ENCODE results near the gene NTRK3.

Gene NTRK3

DNA sequence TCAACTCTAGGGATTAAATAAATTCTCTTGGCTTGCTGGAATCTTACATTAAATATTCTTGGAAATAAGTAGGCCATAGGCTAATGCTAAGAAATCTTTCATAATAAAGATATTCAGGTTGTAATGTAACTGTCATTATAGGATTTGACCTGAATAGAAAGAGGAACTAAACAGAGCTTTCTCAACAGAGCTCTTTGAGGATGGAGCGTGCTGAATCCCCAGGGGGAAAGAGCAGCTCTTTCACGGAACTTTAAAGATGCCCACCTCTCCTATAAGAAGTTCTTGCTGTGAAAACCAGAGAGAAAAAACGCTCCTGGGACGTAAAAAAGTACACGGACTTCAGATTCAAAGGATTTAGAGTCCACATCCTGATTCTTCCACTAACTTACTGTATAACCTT is 77.9 kb downstream of the NTRK3 start:
- DNase-seq (ENCODE audit: low read depth) = no peak

DNA sequence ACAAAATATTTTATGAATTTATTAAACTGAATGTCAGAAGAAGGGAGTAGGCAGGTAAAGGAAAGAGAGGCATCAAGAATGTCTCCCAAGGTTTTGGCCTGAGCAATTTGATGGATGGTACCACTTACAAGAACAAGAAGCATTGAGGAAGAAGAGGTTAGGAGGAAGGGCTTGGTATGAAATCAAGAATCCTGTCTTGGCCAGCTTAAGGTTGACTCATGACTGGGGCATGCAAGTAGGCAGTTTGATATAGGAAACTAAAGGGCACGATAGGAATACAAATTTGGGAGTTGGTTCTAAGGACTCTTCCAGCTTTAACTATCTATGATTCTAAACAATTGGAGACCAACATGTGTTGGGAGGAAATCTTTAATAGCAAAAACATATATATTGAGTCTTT is 79.1 kb downstream of the NTRK3 start:
- DNase-seq (ENCODE audit: low read depth) = no peak

DNA sequence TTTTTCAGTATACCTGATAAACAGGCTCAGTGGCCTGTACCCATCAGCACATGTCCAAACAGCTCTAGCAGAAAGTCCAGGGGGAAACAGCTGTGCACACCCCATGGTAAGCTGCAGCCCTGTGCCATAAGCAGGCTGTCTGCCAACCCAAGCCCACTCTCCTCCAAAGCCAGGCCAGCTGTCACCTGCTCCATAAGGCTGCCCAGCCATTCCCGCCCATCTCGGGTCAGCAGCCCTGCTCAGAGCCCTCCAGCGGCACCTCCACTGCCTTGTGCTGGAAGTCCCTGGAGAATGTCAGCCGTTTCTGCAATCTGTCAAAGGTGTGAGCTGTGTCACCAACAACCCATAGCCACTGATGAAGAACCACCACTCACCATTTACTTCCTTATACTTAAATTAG is 82.0 kb downstream of the NTRK3 start:
- no peak for DNase-seq (ENCODE audit: low read depth)

DNA sequence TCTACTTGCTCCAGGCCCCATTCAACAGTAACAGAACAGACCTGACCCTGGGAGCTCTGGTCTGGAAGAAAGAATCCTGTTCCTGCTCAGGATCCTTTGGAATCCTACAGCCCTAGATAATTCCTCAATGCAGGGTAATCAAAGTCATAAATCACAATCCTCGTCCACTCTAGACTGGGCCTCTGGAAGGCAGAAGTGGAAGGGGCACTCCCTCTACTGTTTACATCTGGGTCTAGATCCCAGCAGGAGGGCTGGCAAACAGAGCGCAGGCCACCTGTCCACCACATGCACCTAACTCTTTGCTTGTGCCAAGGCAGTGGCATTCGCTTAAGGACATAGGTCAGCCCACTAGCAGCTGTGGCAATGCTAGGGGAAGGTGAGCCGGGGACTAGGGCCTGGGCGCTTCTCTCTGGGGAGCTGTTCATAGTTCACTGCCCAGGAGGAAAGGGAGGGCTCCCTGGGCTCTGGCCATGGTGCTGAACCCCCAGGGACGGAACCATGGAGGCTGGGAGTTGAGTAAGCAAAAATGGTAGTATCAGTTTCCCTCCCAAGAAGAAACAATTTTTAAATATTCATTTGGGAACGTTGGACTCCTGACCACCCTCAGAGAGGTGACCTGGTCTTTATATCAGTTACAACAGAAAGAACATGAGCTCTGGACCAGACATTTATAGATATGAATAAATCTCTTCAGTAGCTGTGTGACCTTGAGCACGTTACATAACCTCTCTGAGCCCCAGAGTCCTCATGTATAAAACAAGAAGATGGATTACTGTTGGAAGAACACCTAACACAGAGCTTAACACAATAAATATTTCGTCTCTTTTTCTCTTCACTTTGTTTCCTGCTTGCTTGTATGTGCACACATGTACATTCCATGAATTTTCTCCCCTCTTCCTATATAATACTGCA is 90.2 kb downstream of the NTRK3 start:
- DNase-seq (ENCODE audit: low read depth) = peak; percentile 7

DNA sequence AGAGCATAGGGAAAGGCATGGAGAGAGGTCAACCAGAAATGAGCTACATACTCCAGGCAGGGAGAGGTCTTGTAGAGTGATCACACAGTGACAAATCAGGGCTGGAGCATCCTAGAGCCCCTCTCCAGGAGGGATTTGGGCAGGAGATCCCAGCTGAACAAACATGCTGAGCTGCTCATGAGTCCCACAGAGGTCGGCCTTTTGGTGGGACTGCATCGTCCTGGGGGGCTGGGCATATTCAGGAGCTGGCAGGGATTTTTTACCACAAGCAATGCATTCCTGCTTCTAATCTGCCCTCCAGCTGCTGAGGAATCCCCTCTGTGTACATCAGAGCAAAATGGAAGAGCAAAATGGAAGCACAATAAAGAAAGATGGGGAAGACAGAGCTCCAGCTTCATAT is 94.9 kb downstream of the NTRK3 start:
- no peak for DNase-seq (ENCODE audit: low read depth)

DNA sequence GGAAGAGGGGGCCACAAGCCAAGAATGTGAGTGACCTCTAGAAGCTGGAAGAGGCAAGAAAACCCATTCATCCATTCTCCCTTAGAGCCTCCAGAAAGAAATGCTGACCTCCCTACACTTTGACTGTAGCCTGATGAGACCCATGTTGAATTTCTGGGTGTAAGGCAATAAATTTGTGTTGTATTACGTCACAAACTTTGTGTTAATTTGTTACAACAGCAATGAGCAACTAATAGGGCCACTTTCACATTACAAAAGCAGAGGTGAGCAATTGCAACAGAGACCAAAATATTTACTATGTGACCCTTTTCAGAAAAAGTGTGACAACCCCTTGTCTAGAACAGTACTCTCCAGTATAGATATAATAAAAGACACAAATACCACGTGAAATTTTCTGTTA is 101.2 kb downstream of the NTRK3 start:
- no peak for DNase-seq (ENCODE audit: low read depth)

DNA sequence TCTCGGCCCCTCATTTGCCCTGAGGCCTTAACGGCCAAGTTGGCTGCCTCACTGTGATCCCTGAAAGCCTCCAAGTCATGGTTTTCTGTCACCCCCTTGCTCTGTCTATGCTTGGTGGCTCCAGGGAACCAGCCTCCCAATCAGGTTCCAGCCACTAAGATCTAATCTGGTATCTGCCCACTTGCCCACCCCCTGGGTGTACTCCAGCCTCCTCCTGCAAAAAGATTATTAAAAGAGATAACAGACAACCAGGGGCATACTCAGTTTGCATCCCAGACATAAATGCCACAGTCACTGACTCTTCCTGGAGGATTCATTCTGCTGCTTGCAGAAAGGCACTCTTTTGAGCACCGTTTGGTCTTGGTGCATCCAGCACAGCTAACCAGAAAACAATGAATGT is 103.9 kb downstream of the NTRK3 start:
- DNase-seq (ENCODE audit: low read depth) = no peak

DNA sequence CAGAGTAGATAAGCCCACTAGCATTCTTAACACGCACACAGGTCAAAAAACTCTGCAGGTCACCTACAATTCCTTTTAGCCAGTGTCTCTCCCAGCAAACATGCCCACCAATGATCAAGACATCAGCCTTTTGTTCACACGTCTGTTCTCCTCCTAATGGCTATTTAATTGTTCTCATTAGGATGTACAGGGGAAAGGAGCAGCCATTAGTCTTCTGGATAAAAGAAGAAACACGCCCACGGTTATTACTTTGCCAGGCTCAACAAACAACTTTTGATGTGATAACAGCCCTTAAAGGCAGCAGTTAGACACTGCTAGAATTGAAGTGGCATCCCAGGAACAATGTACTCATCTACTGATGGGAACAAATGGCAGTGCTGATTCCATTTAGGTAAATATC is 108.8 kb downstream of the NTRK3 start:
- DNase-seq (ENCODE audit: low read depth) = no peak

DNA sequence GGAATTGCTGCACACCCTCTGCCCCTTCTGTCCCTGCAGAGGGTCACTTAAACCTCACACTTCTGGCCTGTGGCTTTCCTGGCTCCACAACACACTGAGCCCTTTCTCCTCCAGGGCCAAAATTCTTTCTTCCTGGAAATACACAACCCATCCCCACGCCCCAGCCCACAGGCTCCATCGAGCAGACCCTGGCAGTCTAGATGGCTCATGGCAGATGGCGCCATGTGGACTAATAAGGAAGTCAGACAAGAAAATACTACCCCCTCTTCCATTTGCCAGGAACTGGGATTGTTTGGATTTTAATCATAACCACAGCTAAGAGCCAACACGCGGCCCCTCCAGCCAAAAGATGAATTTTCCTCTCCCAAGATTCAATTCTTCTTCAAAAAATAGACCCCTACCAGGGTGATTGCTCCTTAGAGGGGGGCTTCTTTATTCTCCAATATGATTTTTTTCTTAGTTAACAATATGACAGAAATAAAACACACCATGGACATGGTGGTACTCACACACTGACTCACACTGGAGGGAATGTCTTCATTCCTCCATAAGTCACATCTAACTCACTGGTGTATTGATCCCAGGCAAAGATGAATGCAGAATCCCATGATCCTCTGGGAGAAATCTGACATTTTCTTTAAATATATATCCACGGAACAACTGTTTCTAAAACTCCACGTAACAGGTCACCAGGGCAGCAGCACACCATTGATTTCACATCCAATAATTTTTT is 111.5 kb downstream of the NTRK3 start:
- DNase-seq (ENCODE audit: low read depth) = no peak

DNA sequence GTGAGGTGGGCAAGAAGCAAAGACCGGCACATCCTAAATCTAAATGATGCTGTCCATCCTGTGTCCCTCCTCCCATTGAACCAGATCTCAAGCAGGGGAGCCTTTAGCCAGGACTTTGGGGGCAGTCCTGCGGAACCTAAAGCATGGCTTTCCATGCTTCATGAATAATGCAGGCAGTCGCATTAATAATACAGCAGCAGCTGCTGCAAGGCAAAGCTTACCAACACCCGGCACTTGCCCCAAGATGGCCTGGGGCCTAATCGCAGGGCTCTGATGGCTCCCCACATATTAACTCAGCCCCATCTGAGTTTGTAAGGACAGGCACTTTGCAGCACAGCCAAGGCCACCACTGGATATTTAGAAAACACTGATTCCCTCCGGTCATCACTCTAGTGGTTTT is 114.4 kb downstream of the NTRK3 start:
- no peak for DNase-seq (ENCODE audit: low read depth)

DNA sequence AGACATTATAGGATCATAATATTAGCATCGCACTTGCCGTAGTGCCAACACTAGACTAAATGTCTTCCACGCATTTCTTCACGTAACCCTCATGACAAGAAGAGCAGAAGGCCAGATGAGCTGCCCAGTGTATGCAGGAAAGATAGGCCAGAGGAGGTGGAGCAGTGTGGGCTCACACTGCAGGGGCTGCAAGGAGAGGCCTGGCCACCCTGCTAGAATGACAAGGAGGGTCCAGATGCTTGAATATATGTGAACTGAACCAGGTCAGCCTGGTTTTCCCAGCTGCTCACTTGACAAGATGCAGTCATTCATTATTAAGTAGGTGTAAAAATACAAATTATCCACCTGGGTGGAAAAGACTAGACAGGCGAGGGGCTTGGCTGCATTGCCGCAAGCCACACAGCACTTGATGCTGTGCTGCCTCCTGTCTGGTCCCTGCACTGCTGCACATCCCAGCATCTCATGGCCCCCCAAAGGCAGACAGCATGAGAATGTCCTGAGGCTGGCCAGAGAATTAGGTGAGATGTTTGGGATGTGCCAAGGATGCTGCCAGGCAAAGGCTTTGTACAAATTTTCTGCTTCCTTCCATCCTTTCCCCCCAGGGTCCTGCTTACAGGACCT is 115.2 kb downstream of the NTRK3 start:
- no peak for DNase-seq (ENCODE audit: low read depth)

DNA sequence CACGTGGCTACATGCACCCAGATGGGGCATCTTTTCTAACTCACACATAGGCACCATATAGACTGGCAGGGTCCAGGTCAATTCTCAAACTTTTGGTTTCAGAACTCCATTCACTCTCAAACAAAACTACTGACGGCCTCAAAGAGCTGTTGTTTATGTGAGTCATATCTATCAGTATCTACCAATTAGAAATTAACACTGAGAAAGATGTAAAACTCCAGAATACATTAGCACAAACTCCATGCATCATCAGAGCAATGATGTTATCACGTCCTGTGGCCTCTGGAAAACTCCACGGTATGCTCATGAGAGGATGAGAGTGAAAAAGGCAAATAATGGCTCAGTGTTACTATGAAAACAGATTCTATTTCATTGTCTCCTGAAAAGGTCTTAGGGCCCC is 116.1 kb downstream of the NTRK3 start:
- DNase-seq (ENCODE audit: low read depth) = no peak

DNA sequence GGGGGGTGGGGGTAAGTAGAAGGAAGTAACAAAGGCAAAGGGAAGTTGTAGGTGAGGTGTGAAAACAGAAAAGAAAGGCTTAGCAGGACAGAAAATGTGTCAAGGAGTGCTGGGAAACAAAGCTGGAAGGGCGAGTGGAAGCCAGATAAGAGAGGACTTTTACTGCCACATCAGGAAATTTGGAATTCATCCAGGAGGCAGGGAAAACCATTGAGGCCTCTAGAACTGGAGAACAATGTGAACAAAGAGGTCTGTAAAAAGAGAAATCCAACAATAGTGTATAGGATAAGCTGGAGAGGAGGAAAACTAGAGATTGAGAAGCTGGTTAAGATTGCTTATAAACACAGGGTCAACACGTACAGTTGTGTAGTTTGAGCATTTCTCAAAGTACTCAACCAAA is 116.6 kb downstream of the NTRK3 start:
- no peak for DNase-seq (ENCODE audit: low read depth)

DNA sequence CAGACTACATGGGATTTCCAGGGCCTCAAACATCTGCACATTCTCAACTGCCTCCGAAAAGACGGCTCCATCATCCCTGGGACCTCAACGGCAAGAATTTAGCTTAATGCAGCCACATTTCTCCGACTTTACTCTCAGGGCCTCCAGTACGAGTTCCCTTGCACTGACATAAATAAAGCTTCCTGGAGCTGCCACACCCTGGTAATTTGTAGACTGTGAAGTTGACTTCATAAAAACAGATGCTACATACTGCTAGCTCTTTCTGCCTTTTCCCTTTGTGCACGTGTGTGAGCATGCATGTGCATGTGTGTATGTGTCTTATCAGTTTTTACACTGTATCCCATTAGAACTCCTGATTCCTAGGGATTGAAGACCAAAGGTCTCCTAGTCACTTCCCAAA is 122.7 kb downstream of the NTRK3 start:
- DNase-seq (ENCODE audit: low read depth) = no peak

DNA sequence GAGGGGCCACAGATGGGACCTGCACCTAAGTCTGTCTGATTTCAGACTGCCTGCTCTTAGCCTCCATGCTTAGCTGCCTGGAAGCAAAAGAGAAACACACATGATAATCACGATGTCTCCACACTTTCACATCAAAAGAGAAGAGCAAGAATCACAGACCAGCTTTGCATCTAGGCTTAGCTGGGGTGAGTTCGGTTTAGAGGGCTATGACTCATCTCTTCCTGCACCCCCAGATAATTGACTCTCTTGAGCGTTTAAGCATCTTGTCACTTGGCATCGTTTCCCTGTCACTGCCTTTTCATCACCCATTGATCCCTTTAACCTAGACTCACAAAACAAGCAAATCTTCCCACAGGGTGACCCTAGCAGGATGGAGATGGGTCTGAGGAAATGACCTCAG is 124.0 kb downstream of the NTRK3 start:
- DNase-seq (ENCODE audit: low read depth) = no peak

DNA sequence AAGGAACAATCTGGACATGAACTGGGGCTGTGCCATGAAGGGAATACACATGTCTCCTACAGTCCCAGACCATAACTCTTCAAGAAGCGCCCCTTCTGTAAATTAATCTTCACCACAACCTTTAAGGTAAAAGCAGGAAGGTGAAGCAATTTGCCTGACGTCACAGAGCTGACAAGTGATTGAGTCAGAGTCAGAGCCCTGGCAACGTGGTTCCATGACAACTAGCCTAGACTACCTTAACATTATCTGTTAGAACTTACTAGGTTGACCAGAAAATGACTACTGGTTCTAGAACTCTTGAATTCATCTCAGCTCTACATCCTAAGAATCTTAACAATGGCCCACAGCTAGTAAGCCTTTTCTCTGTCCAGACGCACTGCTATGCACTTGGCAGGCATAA is 124.6 kb downstream of the NTRK3 start:
- no peak for DNase-seq (ENCODE audit: low read depth)

DNA sequence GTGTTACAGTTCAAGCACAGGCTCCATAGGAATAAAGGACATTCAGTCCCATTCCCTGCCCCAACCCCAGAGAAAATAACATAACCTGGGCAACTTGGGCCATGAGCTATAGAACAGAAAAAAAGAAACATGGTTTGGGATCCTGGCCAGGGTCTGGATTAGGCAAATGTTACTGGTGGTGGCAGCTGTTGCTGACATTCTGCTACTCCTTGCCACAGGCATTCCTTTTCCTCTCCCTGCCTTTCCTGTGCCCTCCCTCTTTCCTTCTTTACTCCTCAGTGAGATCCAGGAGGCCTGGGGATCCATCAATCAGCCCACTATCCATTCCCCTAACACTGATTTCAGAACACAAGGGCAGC is 129.1 kb downstream of the NTRK3 start:
- DNase-seq (ENCODE audit: low read depth) = no peak

DNA sequence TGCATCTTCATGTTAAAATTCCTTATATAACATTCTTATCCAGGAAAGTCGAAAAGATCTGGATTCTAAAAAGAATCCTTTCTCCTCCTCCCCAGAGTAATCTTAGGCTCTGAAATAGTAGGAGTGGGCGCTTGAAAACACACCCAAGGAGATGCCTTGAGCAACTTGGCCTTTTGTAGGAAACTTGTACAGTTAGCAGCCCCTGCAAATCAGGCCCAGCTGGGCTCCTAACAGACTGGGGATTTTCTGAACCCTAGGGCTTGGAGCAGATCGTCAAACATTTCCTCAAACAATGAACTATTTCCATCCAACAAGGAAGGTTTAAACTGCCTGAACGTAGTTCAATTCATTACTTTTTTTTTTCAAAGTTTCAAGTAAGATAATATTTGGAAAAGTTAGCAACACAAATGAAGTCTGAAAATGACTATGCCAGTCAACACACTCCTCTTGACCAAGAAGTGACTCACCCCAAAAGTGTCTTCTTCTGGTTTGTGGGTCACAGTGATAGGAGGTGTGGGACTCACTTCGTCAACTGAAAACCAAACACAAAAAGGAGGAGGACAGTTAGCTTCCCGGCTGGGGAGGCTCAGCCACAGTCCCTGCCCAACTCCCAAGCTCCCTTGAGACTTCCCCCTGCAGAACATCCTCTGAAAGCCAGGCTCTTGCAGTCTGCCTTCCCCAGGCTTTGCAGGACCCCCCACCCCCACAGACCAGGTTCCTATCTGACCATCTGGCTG is 129.7 kb downstream of the NTRK3 start:
- no peak for DNase-seq (ENCODE audit: low read depth)

DNA sequence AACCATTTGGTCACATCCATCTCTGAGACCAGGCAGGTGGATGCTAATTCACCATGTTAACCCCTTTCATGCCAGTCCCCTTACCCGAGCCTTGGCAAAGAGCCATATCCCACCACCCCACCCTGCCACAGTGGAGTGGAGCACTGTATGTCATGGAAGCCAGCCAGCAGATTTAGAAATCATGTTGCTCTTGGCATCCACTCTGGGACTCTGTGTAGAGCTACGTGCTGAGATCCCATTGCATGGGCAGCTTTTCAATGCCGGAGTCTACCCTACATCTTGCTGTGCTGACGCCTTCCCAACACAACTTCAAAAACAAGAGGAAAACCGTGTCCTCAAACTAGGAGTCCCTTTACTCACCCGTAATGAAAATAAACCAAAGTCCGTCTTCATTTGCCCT is 131.0 kb downstream of the NTRK3 start:
- no peak for DNase-seq (ENCODE audit: low read depth)

DNA sequence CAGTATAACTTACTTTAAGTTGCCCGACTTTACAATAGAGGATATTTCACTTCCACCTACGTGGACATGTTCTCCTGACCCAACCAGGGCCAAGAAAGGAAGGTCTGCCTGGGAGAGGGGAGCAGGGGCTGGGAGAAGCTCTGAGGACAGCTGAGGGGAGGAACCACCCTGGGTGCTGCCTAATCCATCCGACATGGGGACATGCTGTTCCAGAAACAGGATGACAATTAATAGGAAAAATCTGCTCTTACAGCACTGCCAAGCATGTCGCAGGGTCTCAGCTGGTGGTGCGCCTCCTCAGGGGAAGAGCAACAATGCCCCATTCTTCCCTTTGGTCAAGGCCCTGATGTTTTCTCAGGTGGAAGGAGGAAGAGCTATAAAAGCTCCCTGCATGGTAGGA is 132.3 kb downstream of the NTRK3 start:
- no peak for DNase-seq (ENCODE audit: low read depth)

DNA sequence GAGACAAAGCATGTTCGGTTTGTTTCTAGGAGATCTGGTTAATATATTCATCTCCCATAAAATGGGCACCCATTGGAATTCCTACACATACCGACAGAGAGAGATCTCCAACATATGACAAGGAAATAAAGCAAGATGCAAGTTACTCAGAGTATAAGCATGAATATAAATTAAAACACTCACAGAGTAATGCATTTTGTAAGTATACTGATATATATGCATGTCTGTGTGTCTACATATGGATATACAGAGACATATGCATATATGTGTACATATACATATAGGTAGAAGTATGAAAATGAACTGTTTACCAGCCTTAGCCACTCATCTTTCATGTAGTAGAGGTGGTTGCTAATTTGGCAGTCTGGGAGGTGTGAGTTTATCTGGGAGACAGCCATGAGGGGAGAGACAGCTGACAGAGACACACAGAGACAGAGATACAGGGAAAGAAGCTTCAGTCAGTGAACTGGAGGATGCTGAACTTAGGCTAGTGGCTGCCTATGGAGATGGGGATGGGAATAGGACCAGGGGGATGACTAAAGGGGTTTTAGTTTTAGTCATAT is 134.5 kb downstream of the NTRK3 start:
- no peak for DNase-seq (ENCODE audit: low read depth)

DNA sequence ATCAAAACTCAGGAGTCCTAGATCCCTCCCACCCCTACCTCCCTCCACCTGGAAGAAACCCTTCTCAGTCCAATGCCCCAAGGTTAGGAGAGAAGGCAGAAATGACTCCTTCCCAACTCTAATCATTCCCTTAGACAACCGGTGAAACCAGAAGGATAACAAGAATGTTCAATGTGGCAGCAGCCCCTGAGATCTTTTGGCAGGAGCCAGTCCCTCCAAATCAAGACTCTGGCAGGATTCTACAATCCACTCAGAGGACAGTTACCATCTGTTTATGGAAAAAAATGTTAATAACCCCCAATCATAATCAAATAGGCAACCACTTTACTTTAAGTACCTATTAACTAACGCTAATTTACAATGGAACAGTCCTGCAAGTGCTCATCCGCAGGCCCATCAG is 136.5 kb downstream of the NTRK3 start:
- no peak for DNase-seq (ENCODE audit: low read depth)

Data from EH (cell line).